GM13977 (cell line): ENCODE data around the gene DNMT3L.

ENCODE experiments used
- DNase-seq: peaks from one replicate; pipeline ENCODE4 v3.0.0; 2012; ENCODE audit warnings: low spot score
- in situ Hi-C: fragments of 300-500 bp; cut with MboI; formaldehyde crosslinking; loops from one replicate; pipeline ENCODE4 v1.12.0; 2022; ENCODE audit warnings: low sequenced_read_pairs, low pct_unique_long_range_greater_than_20kb, mixed read lengths, inconsistent platforms; ENCODE audit not compliant: unreplicated experiment
- TF ChIP-seq, protein P1 (sequence below): IDR thresholded peaks from 2 replicates; pipeline ENCODE4 v1.5.1; 2012; ENCODE audit warnings: mild to moderate bottlenecking, control low read depth; ENCODE audit not compliant: insufficient read depth; ENCODE audit errors: extremely low read depth, missing control alignments

DNMT3L gene

DNA sequence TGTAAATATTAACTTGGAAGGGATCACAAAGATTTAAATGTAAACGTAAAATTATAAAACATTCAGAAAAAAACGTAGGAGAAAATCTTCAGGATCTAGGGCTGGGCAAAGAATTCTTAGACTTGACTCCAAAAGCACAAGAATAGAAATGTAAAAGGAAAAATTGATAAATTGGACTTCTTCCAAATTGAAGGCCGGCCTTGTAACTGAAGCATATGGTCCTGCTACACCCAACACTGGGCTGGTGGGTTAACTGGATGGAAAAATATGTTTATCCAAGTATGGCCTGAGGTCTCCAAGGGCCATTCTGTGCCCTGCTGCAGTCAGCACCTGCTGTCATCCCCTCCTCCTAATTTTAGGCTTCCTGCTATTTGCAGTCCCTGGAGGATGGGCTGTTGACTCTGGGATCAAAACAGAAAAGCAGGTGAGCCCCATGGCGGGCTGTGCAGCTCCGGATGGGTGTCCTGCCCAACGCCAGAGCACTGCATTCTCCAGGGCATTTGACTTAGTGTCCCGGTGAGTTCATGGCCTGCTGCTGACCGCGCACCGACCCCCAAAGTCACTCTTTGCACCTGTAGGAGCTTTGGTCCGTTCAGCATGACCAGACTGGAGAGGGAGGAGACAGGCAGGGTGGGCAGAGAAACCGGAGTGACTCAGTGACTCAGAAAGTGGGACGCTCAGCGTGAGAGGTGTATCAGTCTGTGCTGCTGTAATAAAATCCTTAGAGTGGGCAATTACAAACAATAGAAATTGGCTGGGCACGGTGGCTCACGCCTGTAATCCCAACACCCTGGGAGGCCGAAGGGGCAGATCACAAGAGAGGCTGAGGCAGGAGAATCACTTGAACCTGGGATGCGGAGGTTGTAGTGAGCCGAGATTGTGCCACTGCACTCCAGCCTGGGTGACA, 17.9 kb upstream of the DNMT3L start:
- in situ Hi-C loops: loop anchor here (25.0 kb wide), 1 partner anchor 192 kb away; no protein-coding TSS in a partner anchor
- TF ChIP-seq, protein P1, sequence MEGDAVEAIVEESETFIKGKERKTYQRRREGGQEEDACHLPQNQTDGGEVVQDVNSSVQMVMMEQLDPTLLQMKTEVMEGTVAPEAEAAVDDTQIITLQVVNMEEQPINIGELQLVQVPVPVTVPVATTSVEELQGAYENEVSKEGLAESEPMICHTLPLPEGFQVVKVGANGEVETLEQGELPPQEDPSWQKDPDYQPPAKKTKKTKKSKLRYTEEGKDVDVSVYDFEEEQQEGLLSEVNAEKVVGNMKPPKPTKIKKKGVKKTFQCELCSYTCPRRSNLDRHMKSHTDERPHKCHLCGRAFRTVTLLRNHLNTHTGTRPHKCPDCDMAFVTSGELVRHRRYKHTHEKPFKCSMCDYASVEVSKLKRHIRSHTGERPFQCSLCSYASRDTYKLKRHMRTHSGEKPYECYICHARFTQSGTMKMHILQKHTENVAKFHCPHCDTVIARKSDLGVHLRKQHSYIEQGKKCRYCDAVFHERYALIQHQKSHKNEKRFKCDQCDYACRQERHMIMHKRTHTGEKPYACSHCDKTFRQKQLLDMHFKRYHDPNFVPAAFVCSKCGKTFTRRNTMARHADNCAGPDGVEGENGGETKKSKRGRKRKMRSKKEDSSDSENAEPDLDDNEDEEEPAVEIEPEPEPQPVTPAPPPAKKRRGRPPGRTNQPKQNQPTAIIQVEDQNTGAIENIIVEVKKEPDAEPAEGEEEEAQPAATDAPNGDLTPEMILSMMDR: no peak
- DNase-seq: no peak

DNA sequence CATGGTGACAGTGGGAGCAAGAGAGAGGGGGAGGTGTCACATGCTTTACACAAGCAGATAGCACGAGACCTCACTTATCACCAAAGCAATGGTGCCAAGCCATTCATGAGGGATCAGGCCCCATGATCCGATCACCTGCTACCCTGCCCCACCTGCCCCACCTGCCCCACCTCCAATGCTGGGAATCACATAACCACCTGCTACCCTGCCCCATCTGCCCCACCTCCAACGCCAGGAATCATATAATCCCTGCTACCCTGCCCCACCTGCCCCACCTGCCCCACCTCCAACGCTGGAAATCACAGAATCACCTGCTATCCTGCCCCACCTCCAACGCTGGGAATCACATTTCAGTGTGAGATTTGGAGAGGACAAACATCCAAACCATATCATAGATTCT, 13.3 kb upstream of the DNMT3L start:
- in situ Hi-C loops: loop anchor here (25.0 kb wide), 1 partner anchor 188 kb away; no protein-coding TSS in a partner anchor
- TF ChIP-seq, protein P1: no peak
- no peak for DNase-seq

DNA sequence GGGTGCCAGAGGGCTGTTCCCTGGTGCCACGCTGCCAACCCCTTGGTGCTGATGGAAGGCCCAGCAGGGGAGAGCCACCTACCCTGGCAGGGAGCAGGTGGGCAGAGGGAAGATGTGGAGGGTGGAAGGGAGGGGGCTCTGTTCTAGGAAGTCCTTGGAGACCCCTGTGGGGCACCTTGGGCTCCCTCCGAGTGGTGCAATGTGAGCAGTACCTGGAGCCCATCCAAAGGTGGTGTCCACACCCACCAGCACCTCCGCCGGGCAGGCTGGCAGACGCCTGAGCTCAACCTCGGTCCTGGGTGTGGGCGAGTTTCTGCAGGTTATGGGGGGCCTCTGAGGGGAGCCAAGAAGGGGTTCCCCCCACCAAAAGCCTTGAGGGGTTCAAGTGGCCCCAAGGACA, 11.3 kb upstream of the DNMT3L start:
- in situ Hi-C loops: no loop called here
- TF ChIP-seq, protein P1: no peak
- no peak for DNase-seq

DNA sequence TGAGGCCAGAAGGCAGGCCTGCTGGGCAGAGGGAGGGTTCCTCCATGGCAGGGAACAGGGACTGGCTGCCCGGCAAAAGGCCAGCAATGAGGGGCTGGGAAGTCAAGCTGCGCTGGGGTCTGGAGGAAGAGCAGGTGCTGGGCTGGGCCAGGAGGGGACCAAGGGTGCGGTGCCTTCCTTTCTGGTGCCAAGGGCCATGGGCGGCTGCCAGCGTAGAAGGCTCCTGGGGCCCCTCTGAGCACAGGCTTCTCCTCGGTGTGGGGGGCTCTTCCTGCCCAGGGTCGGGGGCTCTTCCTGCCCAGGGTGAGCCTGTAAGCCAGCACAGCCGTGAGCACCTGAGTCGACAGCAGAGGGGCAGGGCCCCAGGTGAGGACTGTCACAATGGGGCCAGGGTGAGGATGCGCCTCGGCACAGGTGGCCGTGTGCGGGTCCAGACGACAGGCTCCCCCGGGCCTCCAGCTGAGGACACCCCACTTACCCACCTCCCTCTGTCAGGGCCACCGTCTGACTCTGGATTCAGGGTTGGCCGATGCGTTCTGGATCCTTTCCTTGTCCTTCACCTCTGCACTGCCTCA, 10.7 kb upstream of the DNMT3L start:
- TF ChIP-seq, protein P1: no peak
- DNase-seq: no peak
- in situ Hi-C loops: no loop called here

DNA sequence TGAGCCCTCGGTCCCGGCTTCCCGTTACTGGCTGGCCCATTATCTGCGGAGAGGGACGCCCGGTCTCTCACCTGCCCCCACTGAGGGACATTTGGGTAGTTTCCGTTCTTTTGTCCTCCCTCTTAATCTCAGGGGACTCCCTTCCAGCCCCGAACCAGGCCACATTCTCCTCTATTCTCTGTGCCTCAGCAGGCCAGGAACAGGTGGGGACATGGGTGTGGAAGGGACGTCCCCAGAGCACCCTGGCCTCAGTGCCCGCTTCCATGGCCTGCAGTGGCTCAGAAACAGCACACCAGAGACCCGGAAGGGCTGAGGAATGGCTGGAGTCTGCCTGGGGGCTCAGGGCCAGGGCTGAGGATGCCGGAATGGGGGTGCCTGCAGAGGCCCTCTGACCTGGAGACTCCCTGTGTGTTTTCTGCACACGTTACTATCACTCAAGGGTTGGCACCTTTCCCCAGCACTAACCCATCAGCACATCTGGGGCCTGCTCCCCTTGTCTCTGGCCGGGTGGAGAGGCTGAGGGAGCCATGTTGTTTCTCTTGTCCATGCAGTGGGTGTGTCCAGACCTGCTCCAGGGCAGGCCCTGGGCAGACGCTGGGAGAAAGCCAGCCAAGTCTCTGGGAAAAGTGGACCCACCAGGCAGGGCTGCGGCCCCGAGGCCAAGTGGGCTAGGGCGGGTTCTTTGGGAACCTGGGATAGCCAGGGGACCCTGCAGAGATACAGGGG, 10.0 kb upstream of the DNMT3L start:
- no peak for DNase-seq
- in situ Hi-C loops: no loop called here
- TF ChIP-seq, protein P1: no peak

DNA sequence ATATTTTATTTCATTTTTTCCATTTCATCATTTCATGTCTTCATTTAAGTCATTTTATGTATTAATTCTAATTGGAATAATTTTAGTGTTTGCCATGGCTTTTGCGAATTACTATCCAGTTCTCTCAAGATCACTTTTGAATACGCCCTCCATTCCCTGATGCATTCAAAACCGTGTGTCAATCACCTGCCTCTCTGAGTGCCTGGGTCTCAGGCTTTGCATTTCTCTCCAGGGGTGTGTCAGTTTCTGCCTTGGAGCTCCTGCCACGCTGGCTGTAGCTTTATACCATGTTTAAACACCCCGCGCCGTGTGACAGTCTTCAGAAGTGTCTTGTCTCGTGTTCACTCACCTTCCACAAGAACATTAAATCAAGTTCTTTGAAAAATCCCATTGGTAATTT, 7.4 kb upstream of the DNMT3L start:
- in situ Hi-C loops: no loop called here
- TF ChIP-seq, protein P1: no peak

More for the DNA sequence above, 7.4 kb upstream of the DNMT3L start:
- DNase-seq: no peak
